K562 (cell line): Measurements from ENCODE around the gene AASDH. TPM values are rescaled to one million over a fixed set of nuclear protein-coding genes. Genes with fewer than 3 reads are reported as not detected.

Source experiments
- BHLHE40 ChIP-seq: IDR thresholded peaks from 2 replicates; pipeline ENCODE4 v1.6.1; 2011; ENCODE audit warnings: low read length, improper control_type of control experiment
- BRF2 ChIP-seq: IDR thresholded peaks from 3 replicates; pipeline ENCODE4 v1.6.1; 2011; ENCODE audit warnings: borderline replicate concordance, mild to moderate bottlenecking; ENCODE audit not compliant: insufficient read length, insufficient read depth
- CREBBP ChIP-seq: IDR thresholded peaks from one replicate; pipeline ENCODE4 v1.6.1; 2012; ENCODE audit warnings: low read depth, mild to moderate bottlenecking, control low read depth, inconsistent platforms, low read length
- CTCFL ChIP-seq: IDR thresholded peaks from 2 replicates; pipeline ENCODE4 v1.6.1; 2011; ENCODE audit warnings: borderline replicate concordance, low read depth, mild to moderate bottlenecking, moderate library complexity, low read length; ENCODE audit not compliant: insufficient read depth, poor library complexity, severe bottlenecking
- JUN ChIP-seq, 2 experiments: sonication (generic) in 1 of 2; formaldehyde crosslinking in 1 of 2; IDR thresholded peaks; 2 replicates each; pipeline versions ENCODE4 v1.6.1 to v1.8.0; 2012 to 2022; ENCODE audit warnings: borderline replicate concordance in 2 of 2, mild to moderate bottlenecking in 2 of 2, improper control_type of control experiment in 1 of 2, low read depth in 1 of 2, low read length in 1 of 2, missing genetic modification reagents in 1 of 2
- L3MBTL2 ChIP-seq: fragments of 450-650 bp; IDR thresholded peaks from 2 replicates; pipeline ENCODE4 v1.6.1; 2016; ENCODE audit warnings: mild to moderate bottlenecking, moderate library complexity
- MLX ChIP-seq, 2 experiments: fragments of 450-650 bp in 1 of 2; sonication (generic) in 1 of 2; formaldehyde crosslinking; conservative IDR thresholded peaks; 2 replicates each; pipeline versions ENCODE4 v1.4.0 to v1.8.1; 2020 to 2022; ENCODE audit warnings: mild to moderate bottlenecking in 1 of 2, missing genetic modification reagents in 1 of 2
- MXI1 ChIP-seq: IDR thresholded peaks from 2 replicates; pipeline ENCODE4 v1.6.1; 2011; ENCODE audit warnings: low read depth, mild to moderate bottlenecking, improper control_type of control experiment, low read length
- PML ChIP-seq: IDR thresholded peaks from 2 replicates; pipeline ENCODE4 v1.6.1; 2012; ENCODE audit warnings: low read length, inconsistent platforms
- RBBP5 ChIP-seq: fragments of 200-600 bp; sonication (generic); IDR thresholded peaks from 2 replicates; pipeline ENCODE4 v1.6.1; 2012; ENCODE audit warnings: borderline replicate concordance, mild to moderate bottlenecking, low read length, control low read depth, inconsistent platforms; ENCODE audit not compliant: insufficient read depth, poor library complexity, severe bottlenecking
- RBM22 ChIP-seq: fragments of 200-400 bp; formaldehyde crosslinking; IDR thresholded peaks from 2 replicates; pipeline ENCODE4 v1.6.1; 2018; ENCODE audit warnings: low read length, low read depth; ENCODE audit not compliant: poor library complexity, severe bottlenecking
- SAP30 ChIP-seq: fragments of 200-600 bp; sonication (generic); IDR thresholded peaks from 2 replicates; pipeline ENCODE4 v1.6.1; 2012; ENCODE audit warnings: borderline replicate concordance, low read depth, mild to moderate bottlenecking, moderate library complexity, low read length, control low read depth, inconsistent platforms; ENCODE audit not compliant: insufficient read depth, poor library complexity, severe bottlenecking
- TAF7 ChIP-seq: fragments of 450-650 bp; IDR thresholded peaks from 2 replicates; pipeline ENCODE4 v1.6.1; 2016; ENCODE audit warnings: missing genetic modification characterization, missing compliant biosample characterization
- TARDBP ChIP-seq: fragments of 450-650 bp; IDR thresholded peaks from 2 replicates; pipeline ENCODE4 v1.6.1; 2016
- TCF3 ChIP-seq: sonication (generic); formaldehyde crosslinking; IDR thresholded peaks from 2 replicates; pipeline ENCODE4 v1.4.0; 2020; ENCODE audit warnings: mild to moderate bottlenecking, missing genetic modification reagents
- TCF7L2 ChIP-seq: fragments of 150-350 bp; IDR thresholded peaks from 2 replicates; pipeline ENCODE4 v1.6.1; 2016; ENCODE audit warnings: low read depth, mild to moderate bottlenecking, low read length, moderate library complexity
- THAP7 ChIP-seq: fragments of 250-450 bp; sonication (Bioruptor Pico); IDR thresholded peaks from 2 replicates; pipeline ENCODE4 v1.5.0; 2021
- TRIM24 ChIP-seq, 2 experiments: fragments of 450-650 bp; IDR thresholded peaks; 2 replicates each; pipeline ENCODE4 v1.6.1; 2016
- ZNF740 ChIP-seq, 3 experiments: fragments of 200-800 bp in 1 of 3; sonication (Bioruptor generic) in 1 of 3; sonication (generic) in 1 of 3; formaldehyde crosslinking in 1 of 3; IDR thresholded peaks; 2 replicates each; pipeline versions ENCODE4 v1.6.1 to v1.8.0; 2016 to 2022; ENCODE audit warnings: mild to moderate bottlenecking in 2 of 3, missing compliant biosample characterization in 2 of 3, missing genetic modification characterization in 2 of 3, missing genetic modification reagents in 1 of 3
- polyA plus RNA-seq, 8 experiments: library from polyadenylated mRNA; depleted of rRNA in 4 of 8; stranded (reverse) in 5 of 8; unstranded in 3 of 8; fragments of >200 nt; fragmentation: Nextera tagmentation in 2 of 8; fragmentation: Illumina TruSeq in 1 of 8; extraction: Ambion mirVana in 2 of 8; extraction: Trizol in 1 of 8; gene quantifications; 2 replicates each; pipeline versions ENCODE4 v1.2.1 to v1.2.3, GENCODE V29; 2011 to 2014; ENCODE audit warnings: inconsistent platforms in 1 of 8, missing spikeins in 1 of 8
- total RNA-seq, 7 experiments: library from RNA; depleted of rRNA in 6 of 7; stranded (reverse); fragments of >200 nt in 6 of 7; fragmentation: Illumina TruSeq in 2 of 7; extraction: Trizol in 2 of 7; gene quantifications; 2 replicates each; pipeline versions ENCODE4 v1.2.1 to v1.2.3, GENCODE V29; 2011 to 2021; ENCODE audit warnings: low replicate concordance in 1 of 7

Gene AASDH
- total and polyA plus RNA-seq, 9 of the 15 experiments (the other 6 are each of a cell fraction or from before 2014, with no cell fraction given) = 8.6 to 29.7 (median 13.7) TPM

GRCh38 chr4:56435140-56435926 is 48.0 kb upstream of the AASDH start, which contains the start of gene PPAT (continued):
- TF ChIP-seq CTCFL (peak; percentile 12), JUN (IDR thresholded peaks at IDR 0.05; ENCODE audit: borderline replicate concordance, low read depth, low read length) (peak; percentile 40; the same call in 1 of the 2 replicates), JUN (CRISPR knock-in tag; IDR thresholded peaks at IDR 0.05; ENCODE audit: borderline replicate concordance) (peak; percentile 46; the same call in 1 of the 2 replicates), CREBBP (no peak), L3MBTL2 (peak; percentile 98), TAF7 (peak; percentile 12; the same call in 1 of the 2 replicates), MXI1 (peak; percentile 88; the same call in 1 of the 2 replicates), PML (peak; percentile 57; the same call in 1 of the 2 replicates), MLX (CRISPR knock-in tag; conservative IDR thresholded peaks at IDR 0.05) (0 out of 4 replicates have a peak, but pooled peaks of 1 of the 2 experiments have one; percentile 47), RBBP5 (peak; percentile 77), TRIM24 (IDR thresholded peaks at IDR 0.05) (no peak), TCF3 (CRISPR knock-in tag) (no peak), TCF7L2 (peak; percentile 76), BHLHE40 (peak; percentile 43; the same call in 1 of the 2 replicates), ZNF740 (CRISPR knock-in tag; IDR thresholded peaks at IDR 0.05) (peak; percentile 82), ZNF740 (tag; IDR thresholded peaks at IDR 0.05) (no peak), BRF2 (no peak), TARDBP (0 out of 2 replicates have a peak, but pooled peaks have one; percentile 8), RBM22 (peak; percentile 82), SAP30 (peak; percentile 84), THAP7 (CRISPR knock-in tag) (0 out of 2 replicates have a peak, but pooled peaks have one; percentile 61)
